ENCODE results near the gene ASNS.

ASNS gene

GRCh38 chr7:97842772-97843345 is 29.3 kb downstream of the ASNS start:
- DNase-seq = no peak

GRCh38 chr7:97842006-97842405 is 30.2 kb downstream of the ASNS start:
- DNase-seq = no peak

- DNase-seq = peak; percentile 68
Measured at GRCh38 chr7:97835296-97836138, 36.7 kb downstream of the ASNS start.

- no peak for DNase-seq
Measured at GRCh38 chr7:97819161-97819560, 53.0 kb downstream of the ASNS start.

- no peak for DNase-seq
Measured at GRCh38 chr7:97818066-97818663, 54.0 kb downstream of the ASNS start.

Data from CD4-positive, alpha-beta T cell treated with Interleukin-17A for 4 hours (primary cell).